Heart right ventricle (tissue), 16 donors: ENCODE data around the gene UPK1B. TPM values are rescaled to one million over a fixed set of nuclear protein-coding genes. Genes with fewer than 3 reads are reported as not detected.

Experiments used
- ATAC-seq, 8 donors: fragments of 200-7000 bp; cut with Tn5 transposase; one replicate each; pipeline ENCODE4 v1.9.1; 2020; ENCODE audit warnings: mild to moderate bottlenecking in 8 of 8, moderate library complexity in 8 of 8, moderate number of reproducible peaks in 1 of 8
- DNase-seq, 2 donors: peaks; one replicate each; pipeline ENCODE4 v3.0.0-alpha.2; 2020
- H3K27ac ChIP-seq, 10 donors: fragments of 200-600 bp; sonication (generic) in 2 of 10; one replicate each; pipeline versions ENCODE4 v1.5.0 to v1.8.0; 2020 to 2022; ENCODE audit warnings: mild to moderate bottlenecking in 3 of 10
- H3K27me3 ChIP-seq, 7 donors: fragments of 200-600 bp; one replicate each; pipeline ENCODE4 v1.8.0; 2021 to 2022; ENCODE audit warnings: mild to moderate bottlenecking in 2 of 7
- H3K36me3 ChIP-seq, 9 donors: fragments of 200-600 bp; sonication (generic) in 1 of 9; one replicate each; pipeline versions ENCODE4 v1.5.0 to v1.8.0; 2020 to 2022; ENCODE audit warnings: mild to moderate bottlenecking in 2 of 9
- H3K4me1 ChIP-seq, 9 donors: fragments of 200-600 bp; sonication (generic) in 1 of 9; one replicate each; pipeline versions ENCODE4 v1.5.0 to v1.8.0; 2020 to 2022; ENCODE audit warnings: mild to moderate bottlenecking in 4 of 9
- H3K4me3 ChIP-seq, 10 donors: fragments of 200-600 bp; sonication (generic) in 2 of 10; one replicate each; pipeline versions ENCODE4 v1.5.0 to v1.8.0; 2020 to 2022; ENCODE audit warnings: mild to moderate bottlenecking in 7 of 10, moderate library complexity in 2 of 10
- H3K9me3 ChIP-seq, 11 donors: fragments of 200-600 bp in 10 of 11; sonication (generic) in 2 of 11; one replicate each; pipeline versions ENCODE4 v1.5.0 to v1.8.0; 2013 to 2022; ENCODE audit warnings: mild to moderate bottlenecking in 2 of 11, control low read depth in 1 of 11, moderate library complexity in 1 of 11
- WGBS, 2 donors: extraction: QIAGEN DNeasy Blood & Tissue Kit; methylation state at CpG; one replicate each; pipeline ENCODE4 v1.1.7; 2013; ENCODE audit warnings: inconsistent platforms in 1 of 2; 5-methylcytosine and 5-hydroxymethylcytosine counted together
- intact Hi-C, 10 donors: fragments of 100-400 bp; cut with DNase I; formaldehyde crosslinking; loops; one replicate each; pipeline versions ENCODE4 v1.11.1 to v1.14.2; 2022
- polyA plus RNA-seq, 2 donors: library from polyadenylated mRNA; stranded (reverse); fragments of 200-250 nt; gene quantifications; one replicate each; pipeline ENCODE4 v1.2.3, GENCODE V29; 2013
- total RNA-seq, 10 donors: library from RNA; stranded (reverse); fragmentation: NEBNext Ultra II Directional in 3 of 10; extraction: Animal tissue kit (Norgen Biotek cat#: 25700) in 3 of 10; gene quantifications; one replicate each; pipeline versions ENCODE4 v1.2.1 to v1.2.4, GENCODE V29; 2021 to 2023
- TF ChIP-seq, protein P1 (sequence below), 9 donors: fragments of 200-600 bp; sonication (generic) in 2 of 9; IDR thresholded peaks; one replicate each; pipeline versions ENCODE4 v1.5.0 to v1.8.0; 2021 to 2022; ENCODE audit warnings: antibody characterized with exemption in 9 of 9, mild to moderate bottlenecking in 5 of 9, moderate library complexity in 1 of 9
- donor health status: Arrhythmogenic right ventricular cardiomyopathy.
- donor health status: ischemic (EF 13 %, LVEDD 7.1; RV severe dilation, severe dysfunction).
- donor health status: healthy with polysubstance abuse.
- donor health status: DM: no; HTN: yes; CAD: no.
- donor health status: DM: no; HTN: no; CAD: no.
- donor health status: ischemic (EF 25% LVEDD 6.9; RV normal size, moderate dysfunction).
- donor health status: ischemic (EF 25% LVEDD 5.7; RV mildly dilated, moderate dysfunction).
- donor health status: healthy.
- donor health status: DM: yes; HTN: yes; CAD: no.
- donor health status: Ischemic cardiomyopathy.
- donor health status: ischemic (EF 35%, LVEDD 5.7; RV mildly dilated, moderate dysfunction).
- donor health status: nonischemic (EF 11% LVEDD 7.7; RV severe dilation, severe dysfunction).
- donor health status: DM: yes; HTN: yes; CAD: no.
- donor health status: PGD.
- donor health status: ischemic (EF 29% LVEDD 5.4; RV normal size, mild dysfunction).
- donor health status: nonischemic (EF 23%, LVEDD 6.1; RV moderate dilation, normal function).

The UPK1B gene
- total and polyA plus RNA-seq, 12 donors = 1.1 TPM; not detected in 11

GRCh38 chr3:119170821-119171220 is 2.6 kb upstream of the UPK1B start:
- no peak for DNase-seq
- peaks cover 0 to 2% (median 0%) of the 10 kb centered on the region in 7 donors for H3K27me3 ChIP-seq
- no peak for ATAC-seq
- H3K4me1 ChIP-seq = no peaks in the 10 kb centered on the region
- intact Hi-C loops = no loop called here
- 82 to 86% methylated on average over 3 of the region's 3 CpGs for WGBS, 2 donors
- H3K36me3 ChIP-seq = no peaks in the 10 kb centered on the region
- TF ChIP-seq, protein P1, sequence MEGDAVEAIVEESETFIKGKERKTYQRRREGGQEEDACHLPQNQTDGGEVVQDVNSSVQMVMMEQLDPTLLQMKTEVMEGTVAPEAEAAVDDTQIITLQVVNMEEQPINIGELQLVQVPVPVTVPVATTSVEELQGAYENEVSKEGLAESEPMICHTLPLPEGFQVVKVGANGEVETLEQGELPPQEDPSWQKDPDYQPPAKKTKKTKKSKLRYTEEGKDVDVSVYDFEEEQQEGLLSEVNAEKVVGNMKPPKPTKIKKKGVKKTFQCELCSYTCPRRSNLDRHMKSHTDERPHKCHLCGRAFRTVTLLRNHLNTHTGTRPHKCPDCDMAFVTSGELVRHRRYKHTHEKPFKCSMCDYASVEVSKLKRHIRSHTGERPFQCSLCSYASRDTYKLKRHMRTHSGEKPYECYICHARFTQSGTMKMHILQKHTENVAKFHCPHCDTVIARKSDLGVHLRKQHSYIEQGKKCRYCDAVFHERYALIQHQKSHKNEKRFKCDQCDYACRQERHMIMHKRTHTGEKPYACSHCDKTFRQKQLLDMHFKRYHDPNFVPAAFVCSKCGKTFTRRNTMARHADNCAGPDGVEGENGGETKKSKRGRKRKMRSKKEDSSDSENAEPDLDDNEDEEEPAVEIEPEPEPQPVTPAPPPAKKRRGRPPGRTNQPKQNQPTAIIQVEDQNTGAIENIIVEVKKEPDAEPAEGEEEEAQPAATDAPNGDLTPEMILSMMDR (IDR thresholded peaks at IDR 0.05) = no peak
- H3K9me3 ChIP-seq = no peaks in the 10 kb centered on the region
- H3K4me3 ChIP-seq = no peak overlapping the region
- H3K27ac ChIP-seq = no peak overlapping the region

DNA sequence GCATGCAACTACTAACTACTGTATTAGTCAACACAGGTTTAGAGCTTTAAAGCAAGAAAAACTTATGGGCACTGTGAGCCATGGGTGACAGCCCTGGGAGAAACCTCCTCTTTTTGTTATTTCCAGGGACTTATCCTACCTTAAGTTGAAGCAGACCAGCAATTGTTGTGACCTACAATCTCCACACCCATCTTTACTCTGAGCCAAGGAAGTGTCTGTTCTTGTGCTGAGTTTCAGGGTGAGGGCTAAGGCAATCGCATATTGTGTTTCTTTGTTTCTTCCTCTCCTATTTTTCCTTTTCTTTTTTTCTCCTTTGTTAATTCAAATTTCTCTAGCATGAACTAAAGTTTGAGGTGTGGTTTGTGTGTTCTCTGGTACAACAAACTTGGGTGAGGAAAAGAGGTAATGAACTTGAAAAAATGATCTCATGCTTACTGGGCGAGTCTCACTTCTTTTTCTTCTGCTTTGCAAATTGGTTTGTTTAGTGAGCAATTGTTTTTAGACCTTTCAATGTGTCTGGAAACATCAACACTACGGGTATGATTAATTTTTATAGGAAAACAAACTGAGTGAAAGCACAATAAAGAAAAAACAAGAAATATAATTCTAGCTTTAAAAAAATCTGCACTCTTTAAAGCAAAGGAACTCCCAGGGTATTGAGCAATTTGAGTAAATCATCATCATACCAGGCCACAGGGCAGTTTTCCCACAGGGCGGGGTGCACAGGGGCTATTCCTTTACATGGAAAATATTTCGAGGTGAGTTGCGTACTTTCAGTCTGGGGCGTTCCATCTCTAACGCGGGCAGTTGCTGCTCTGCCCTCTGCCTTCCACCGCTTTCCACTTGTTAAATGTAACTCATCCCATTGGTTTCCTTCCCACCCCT is 2.7 kb downstream of the UPK1B start:
- Histone ChIP-seq H3K4me3 (no peak overlapping the region), H3K27me3 (peaks cover 0 to 10% (median 0%) of the 10 kb centered on the region in 7 donors), H3K36me3 (no peaks in the 10 kb centered on the region), H3K27ac (no peak overlapping the region), H3K9me3 (no peaks in the 10 kb centered on the region), H3K4me1 (no peaks in the 10 kb centered on the region)
- intact Hi-C loops = no loop called here
- TF ChIP-seq, protein P1 (IDR thresholded peaks at IDR 0.05) = no peak
- WGBS, 2 donors = 84% methylated on average over 10 of the region's 10 CpGs
- no peak for DNase-seq
- no peak for ATAC-seq

GRCh38 chr3:119176778-119177177 is 3.4 kb downstream of the UPK1B start:
- Histone ChIP-seq H3K4me3 (no peak overlapping the region), H3K4me1 (no peaks in the 10 kb centered on the region), H3K36me3 (no peaks in the 10 kb centered on the region), H3K9me3 (no peaks in the 10 kb centered on the region), H3K27me3 (peaks cover 0 to 10% (median 0%) of the 10 kb centered on the region in 7 donors), H3K27ac (no peak overlapping the region)
- ATAC-seq = no peak
- 69 to 77% methylated on average over 4 of the region's 4 CpGs for WGBS, 2 donors
- TF ChIP-seq, protein P1 (IDR thresholded peaks at IDR 0.05) = no peak
- intact Hi-C loops = no loop called here
- no peak for DNase-seq

DNA sequence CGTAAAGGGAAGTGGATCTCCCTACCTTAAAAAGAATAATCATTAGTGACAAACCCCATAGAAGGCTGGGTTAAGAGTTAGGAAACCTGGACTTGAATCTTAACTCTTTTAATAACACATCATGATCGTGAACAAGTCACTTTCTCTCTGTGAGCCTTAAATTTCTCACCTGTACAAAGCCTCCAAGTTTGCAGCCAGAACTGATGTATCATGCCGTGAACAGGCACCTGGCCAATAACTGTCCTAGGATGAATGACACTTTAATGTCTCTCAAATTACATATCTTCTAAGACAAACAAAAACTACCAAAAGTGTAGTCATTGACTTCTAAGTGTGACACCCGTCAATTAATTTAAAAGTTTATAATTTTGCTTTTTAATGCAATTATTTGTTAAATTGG is 3.9 kb downstream of the UPK1B start:
- no peak for ATAC-seq
- 80 to 88% methylated on average over 4 of the region's 4 CpGs for WGBS, 2 donors
- H3K27ac ChIP-seq = no peak overlapping the region
- TF ChIP-seq, protein P1 (IDR thresholded peaks at IDR 0.05) = no peak
- H3K4me3 ChIP-seq = no peak overlapping the region
- H3K27me3 ChIP-seq = peaks cover 0 to 10% (median 0%) of the 10 kb centered on the region in 7 donors
- intact Hi-C loops = no loop called here
- DNase-seq = no peak
- no peaks in the 10 kb centered on the region for H3K4me1 ChIP-seq
- no peaks in the 10 kb centered on the region for H3K36me3 ChIP-seq
- no peaks in the 10 kb centered on the region for H3K9me3 ChIP-seq
